HG03520 (cell line): ENCODE measurements around the gene MOXD1.
A peak's percentile ranks its signal among the peaks of the same experiment; 100 is the strongest.

Experiments used
- ATAC-seq: cut with Tn5 transposase; IDR thresholded peaks from one replicate; pipeline ENCODE4 v1.9.1; 2021; ENCODE audit warnings: mild to moderate bottlenecking, moderate library complexity; ENCODE audit not compliant: unreplicated experiment

The MOXD1 gene

DNA sequence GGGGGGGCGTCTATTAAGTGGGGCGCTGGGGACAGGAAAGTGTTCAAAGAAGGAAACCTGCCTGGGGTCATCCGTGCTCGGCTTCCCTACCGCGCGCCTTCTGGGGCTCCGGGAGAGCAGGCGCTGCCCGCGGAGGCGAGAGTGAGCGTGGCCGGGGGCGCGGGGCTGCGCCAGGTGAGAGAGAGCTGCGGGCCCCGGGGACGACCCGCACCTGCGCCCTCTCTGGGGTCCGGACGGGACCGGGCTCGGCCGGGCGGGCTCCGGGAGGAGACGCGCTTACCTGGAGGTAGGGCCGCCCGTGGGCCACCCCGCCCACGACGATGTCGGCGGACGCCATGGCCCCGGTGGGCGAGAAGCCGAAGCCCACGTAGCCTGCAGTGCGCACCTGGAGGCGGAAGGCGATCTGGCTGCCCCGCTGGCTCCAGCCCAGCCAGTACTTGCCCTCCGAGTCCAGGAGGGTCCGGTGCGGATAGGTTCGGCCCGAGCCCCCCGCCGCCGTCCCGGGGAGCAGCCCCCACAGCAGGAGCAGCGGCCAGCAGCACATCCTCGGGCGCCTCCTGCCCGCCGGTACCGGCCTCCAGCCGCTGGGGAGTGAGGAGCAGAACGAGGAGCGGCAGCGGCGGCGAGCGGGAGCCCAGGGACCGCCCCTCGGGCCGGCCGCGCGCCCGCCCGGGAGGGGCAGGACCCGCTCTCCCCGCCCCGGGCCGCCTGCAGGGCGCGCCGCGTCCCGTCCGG is at the start of gene MOXD1:
TSS of gene MOXD1 (minus strand) at position 593 of the 735 bp plus-strand sequence. CDS start at position 544, 49 bp downstream.
- ATAC-seq: no peak

DNA sequence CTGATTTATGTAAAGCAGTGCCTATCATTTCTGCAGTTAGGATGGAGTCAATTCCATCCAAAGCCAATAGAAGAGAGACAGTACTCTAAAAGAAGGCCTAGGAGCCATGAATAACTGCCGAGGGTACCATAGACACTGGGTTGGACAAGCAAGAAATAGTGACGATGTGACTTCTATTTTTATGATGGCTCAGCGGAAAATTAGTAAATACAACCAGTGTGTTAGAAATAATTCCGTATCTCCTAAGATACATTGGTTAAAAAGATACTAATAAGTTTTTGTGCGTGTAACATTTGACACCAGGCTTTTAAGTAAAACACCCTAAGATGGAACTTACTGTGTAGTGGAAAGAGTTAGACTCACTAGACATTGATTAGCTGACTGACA is 45.6 kb upstream of the MOXD1 start:
- ATAC-seq: no peak

DNA sequence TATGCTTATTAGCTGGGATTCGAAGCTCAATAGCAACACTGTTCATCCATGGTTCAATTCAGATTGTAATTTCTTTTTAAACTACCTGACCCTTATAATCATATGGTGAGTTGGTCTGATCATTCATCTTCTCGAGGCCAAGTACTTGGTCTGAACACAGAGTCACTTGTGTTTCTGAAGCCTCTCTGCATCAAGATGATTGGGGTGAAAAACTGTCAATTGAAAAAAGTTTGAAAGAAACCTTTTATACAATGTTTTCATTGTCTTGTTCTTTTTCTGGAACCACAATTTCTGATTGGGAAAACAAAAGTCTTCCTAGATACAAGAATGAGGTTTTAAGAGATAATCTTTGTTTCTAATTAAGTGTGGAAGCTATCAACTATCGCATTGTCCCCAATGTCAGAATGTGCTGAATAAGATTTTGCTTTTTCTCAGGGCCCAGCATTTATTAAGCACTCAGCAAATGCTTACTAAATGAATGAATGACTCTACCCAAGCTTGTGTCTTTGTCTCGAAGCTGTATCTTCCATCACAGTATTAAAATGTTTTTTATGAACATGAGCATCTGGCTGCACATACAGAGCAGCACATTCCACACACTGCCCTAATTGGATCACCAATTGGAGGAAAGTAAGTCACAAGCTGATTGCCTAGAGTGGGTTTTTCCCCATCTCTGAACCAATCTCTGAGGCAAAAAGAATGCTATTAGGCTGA is 45.0 kb upstream of the MOXD1 start:
- ATAC-seq: no peak

DNA sequence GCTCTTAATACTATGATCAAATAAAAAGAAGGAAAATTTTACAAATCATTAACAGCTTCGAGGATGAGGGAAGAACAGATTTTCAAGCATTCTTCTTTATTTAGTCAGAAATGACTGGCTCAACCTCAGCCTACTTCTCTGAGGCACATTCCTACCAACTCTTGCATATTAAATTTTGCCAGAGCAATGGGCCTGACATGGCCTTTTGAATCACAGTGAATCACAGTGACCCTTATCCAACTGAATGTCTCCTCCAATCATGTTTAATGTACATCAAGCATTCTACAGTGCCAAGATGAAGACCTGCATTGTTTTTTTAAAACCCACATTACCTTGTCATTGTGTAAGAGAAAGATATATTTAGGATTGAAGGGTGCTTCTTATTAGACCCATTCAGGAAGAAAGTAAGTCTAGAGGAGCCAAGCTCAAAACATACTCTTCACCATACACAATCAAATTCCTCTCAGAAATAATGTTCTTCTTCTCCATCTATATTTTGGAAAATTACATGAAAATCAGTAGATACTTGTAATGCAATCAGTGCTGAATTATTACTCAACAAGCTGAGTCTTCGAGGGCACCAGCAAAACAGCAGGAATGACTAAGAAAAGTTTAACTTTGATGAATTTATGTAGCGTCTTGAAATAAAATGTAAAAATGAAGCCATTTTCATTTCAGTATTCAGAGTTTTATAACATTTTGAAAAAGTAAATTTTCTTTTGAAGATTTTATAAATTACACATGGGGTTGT is 44.1 kb upstream of the MOXD1 start:
- no peak for ATAC-seq

DNA sequence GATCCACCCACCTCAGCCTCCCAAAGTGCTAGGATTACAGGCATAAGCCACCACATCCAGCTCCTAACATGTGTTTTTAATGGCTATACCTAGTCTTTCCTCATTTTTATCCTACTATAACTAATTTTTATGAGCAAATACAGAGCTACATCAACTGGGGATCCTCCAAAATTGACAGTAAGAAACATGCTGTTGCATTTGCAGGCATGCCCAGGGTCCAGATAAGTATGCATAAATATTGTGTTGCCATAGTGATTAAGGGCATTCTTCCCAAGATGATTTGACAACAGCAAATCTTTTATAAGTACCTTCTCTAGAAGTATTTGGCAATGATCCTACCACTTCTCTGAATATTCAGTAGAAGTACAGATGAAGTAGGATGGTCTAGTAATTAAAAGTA is 41.9 kb upstream of the MOXD1 start:
- no peak for ATAC-seq

DNA sequence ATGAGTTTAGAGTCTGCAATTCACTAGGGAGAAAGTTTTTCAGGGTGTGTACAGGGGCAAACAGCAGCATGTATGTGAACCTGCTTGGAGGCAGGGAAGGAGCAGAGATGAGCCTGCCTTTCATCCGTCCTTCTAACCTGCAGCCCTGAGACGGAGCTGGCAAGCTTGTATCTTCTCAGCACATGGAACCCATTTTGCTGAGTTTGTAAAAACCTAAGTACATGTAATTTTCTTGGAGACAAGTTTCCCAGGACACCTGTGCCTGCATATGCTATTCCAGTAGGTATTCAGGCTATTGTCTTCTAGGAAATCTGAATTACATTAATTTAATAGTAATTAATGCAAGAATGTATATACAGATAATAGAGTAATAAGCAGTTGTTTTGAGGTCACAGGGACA is 28.8 kb upstream of the MOXD1 start:
- ATAC-seq: no peak

DNA sequence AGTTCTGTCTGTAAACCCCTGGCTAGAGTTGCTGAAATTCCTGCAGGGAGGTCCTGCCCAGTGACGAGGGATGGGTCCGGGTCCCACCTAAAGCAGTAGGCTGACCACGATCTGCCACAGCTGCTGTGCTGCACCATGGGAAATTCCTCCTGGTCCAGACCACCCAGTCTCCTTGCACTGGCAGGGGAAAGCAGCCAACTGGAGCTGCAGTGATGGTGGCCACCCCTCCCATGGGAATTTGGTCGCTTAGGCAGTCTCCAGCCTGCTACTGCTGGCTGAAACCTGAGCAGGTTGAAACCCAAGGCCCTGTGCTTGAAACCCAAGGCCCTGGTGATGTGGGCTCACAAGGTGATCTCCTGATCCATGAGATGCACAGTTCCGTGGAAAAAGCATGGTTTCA is 23.9 kb upstream of the MOXD1 start:
- ATAC-seq: no peak

DNA sequence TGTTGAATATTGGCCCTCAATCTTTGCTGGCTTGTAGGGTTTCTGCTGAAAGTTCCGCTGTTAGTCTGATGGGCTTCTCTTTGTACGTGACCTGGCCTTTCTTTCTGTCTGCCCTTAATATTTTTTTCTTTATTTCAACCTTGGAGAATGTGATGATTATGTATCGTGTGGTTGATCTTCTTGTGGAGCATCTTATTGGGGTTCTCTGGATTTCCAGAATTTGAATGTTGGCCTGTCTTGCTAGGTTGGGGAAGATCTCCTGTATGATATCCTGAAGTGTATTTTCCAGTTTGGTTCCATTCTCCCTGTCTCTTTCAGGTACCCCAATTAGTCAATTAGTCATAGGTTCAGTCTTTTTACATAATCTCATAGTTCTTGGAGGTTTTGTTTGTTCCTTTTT is 22.6 kb upstream of the MOXD1 start:
- ATAC-seq: no peak

DNA sequence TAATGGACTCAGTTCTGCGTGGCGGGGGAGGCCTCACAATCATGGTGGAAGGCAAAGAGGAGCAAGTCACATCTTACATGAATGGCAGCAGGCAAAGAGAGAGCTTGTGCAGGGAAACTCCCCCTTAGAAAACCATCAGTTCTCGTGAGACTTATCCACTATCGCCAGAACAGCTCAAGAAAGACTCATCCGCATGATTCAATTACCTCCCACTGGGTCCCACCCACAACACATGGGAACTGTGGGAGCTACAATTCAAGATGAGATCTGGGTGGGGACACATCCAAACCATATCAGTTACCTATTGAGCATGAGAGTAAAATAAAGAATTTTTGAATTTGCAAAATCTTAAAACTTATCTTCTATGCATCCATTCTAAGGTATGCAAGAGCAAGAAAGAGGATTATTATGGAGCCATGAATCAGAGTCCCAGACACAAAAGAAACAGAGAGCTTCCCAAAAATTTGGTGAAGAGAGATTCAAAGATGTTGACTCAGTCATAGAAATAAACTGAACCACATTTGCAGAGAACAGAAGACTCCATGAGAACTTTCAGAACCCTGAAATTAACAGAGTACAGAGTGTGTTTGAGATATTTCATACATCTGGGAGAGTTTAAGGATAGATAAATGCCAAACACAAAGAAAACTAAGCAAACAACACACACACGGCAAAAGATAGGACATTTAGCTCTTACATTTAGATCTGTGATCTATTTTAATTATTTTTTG is 17.1 kb upstream of the MOXD1 start:
- ATAC-seq: no peak

DNA sequence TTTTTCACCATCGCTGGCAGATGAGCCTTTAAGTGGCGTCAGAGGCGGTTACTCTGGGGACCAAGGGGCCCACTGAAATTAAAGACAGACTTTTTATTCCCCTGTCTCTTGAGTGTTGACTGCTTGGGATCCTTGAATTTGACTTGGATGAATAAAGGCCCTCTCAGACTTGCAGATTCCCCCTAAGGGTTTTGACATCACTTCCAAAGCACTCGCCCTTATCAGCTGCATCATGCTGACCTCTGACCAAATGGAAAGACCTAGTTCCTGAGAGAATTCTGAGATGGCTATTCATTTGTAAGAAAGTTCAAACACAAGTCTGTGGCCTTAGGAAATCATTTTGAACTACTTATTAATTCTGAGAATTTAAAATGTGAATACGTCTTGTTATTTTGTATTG is 13.5 kb upstream of the MOXD1 start:
- ATAC-seq: no peak

DNA sequence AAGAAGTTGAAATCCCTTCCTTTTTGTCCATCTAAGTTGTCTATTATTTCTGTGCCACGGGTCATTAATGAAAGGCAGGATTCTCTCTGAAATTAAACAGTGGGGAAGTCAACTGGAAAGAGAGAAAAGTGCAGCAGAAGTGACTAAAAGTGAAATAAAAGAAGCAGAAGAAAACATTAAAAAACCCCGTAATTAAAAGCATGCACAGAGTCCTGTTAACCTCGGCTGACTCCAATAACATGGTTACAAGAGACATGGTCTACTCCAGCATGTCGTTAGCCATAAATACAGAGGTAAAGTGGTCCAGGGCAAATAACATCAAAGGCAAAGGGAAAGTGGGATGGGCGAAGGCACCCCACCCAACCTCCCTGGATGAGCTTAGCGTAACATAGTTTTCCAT is 13.0 kb upstream of the MOXD1 start:
- ATAC-seq: no peak

DNA sequence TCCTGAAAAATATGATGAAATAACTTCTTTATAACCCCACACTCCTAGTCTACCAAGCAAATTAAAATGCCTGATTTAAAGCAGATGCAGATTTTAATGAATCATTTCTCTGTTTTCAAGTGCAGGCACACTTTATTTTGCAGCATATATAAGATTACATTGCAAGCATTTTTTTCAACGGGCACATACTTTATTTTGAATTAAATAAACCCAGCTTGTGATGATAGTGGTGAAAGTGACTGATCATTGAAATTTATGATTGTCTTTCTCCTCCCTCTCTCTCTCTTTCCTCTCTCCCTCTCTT is 12.2 kb upstream of the MOXD1 start:
- no peak for ATAC-seq

DNA sequence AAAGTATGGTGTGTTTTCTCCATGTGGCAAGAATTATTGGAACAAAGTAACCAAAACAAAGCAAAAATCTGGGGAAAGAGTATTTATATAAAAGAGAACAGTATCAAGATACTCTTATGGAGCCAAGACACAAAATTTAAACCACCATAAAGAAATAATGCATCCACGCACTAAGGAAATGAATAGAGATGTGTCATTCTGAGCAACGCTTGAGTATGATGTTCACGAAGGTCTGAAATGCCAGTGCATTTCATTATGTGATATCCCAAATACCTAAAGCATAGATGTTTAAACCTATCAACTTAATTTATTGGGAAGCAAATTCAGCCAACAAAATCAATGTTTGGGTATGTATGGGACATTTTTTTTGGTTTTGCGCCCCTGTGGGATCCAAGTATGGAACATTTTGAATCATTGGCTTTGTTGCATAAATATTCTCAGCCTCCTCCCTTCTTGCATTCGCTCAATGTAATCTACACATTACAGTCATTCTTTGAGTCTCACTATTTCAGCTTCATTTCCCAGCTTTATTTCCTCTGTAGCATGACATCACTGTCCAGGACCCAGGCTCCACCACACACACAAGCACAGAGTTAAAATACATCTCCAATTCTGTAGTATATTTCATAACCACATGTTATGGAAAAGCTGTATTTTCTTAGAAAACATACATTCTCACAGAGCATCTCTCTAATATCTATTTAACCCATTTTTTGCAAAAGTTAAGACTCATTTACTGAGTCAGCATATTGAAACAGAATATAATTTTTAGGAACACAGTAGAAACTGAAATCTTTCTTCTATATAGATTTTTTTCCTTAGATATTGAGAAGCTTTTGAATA is 11.6 kb upstream of the MOXD1 start:
- no peak for ATAC-seq

DNA sequence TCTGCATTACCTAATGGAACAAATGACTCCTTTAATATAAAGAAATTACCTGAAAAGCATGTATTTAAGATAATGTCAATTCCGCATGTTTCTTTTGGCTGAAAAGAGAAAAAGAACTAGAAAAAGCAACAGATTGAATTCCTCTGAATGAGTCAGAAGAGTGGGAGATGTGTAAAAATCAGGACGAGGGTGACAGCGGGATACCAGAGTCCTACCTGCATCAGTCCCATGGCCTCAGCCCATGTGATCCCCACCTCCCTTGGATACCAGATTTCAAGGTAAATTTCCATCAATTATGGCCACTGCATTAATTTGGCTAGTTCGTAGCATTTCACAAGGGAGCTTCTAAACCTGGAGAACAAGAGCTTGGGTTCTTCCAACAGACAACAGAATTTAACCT is 10.0 kb upstream of the MOXD1 start:
- no peak for ATAC-seq

DNA sequence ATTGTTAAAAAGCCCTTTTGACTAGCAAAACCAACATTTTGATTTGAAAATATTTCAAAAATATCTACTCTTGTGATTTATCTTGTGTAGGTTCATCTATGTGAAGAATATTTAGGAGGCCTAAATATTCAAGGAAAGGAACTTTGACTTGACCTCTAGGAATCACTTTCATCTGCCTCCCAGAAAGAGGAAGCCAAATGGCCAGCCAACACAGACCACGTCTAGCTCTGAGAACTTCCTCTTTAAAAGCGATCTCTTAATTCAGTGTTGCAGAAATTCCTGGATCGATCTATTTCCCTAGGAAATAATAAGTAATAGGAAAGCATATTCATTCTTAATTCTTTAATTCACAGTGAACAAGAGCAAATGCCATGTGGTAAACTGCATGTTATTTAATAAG is 9.6 kb upstream of the MOXD1 start:
- ATAC-seq: no peak

DNA sequence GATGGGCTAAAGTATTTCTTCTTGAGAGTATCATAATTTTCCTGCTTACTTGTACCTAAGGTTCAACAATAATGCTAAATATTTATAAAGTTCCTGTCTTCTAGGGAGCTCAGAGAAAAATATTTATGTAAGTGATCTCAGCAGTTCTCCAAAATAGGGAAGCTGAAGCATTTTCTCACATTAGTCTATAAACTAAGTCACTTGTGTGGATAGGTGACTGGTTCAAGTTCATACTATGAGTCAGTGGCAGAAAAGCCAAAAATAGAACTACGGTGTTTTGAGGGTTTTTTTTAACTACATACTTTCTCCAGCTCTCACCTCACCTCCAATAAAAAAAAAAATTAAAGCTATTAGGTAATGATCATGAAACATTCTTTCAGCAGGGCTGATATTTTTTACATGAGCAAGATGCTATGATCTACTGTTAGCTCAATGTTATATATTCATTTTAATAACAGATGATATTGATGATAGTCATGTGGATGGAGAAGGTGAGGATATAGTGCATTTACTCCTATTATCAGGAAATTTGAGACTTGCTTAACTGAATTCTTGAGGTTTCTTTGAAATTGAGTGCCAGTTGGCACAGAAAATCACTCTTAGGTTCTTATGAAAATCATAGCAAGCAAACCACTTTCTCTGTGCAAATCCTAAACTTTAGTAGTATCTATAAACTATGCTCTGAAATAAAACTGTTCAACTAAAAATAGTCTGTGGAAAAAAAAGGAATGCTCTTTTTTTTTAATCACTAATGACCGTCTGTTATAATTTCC is 4.1 kb upstream of the MOXD1 start:
- peak; percentile 46 for ATAC-seq

DNA sequence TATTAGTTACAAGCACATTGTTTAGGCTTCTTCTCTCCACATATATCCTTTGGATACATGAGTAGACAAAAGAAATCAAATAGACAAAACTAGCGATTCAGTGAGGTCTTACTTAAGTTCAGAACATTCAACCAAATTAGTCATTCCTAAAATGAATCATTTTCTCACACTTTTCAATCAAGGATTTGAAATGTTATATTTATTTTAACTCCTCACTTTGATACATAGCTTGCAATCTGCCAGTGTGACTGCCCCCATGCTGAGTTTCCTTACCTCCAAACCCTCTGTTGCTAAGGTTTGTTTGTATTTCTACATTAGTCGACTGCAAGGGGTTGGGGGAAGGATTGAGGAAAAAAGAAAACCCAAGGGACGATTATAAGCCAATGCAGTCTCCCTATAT is 3.5 kb upstream of the MOXD1 start:
- peak; percentile 4 for ATAC-seq

DNA sequence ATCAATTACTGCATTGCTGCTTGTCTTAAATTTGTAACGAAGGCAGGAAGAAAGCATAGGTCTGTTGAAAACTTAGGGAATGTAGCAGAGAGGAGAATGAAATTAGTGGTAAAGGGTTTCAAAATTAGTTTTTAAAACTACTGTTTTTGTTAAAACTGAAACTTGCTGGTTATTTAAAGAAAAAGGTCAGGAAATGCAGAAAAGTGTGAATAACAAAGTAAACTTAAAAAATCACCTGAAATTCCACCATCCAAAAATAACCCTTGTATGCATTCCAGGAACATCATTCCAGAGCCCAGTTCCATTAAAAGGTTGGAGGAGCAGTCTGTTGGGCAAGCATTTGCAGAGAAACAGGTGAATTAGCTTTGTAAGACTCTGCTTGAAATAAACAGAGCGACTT is 3.1 kb upstream of the MOXD1 start:
- no peak for ATAC-seq

DNA sequence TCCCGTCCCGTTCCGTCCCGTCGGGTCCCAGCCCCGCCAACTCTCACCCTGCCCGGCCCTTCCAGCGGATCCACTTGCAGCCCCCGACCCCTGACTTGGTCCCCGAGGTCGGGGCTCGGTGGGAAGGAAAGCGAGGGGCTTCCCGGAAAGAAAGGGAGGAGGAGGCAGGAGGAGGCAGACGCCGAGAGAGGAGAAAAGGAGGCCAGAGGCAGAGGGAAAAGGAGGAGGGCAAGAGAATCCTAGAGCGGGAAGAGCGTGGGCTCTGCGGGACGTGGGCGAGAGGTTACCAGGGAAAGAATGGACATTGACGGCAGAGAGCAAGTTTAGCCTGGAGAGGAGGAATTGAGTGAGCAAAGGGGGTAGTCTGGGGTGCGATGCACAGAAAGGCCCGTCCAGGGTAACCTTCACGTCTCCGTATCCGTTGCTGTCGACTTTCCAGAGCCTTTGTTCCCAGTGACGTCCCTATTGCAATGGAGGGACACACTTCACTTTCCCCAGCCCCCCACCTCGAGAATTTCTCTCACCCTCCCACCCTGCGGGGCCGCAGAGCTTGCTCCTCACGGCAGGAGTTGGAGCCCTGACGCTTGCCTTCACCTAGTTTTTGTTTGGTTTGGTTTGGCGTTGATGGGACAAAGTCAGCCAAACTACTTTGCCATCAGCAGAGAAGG is 477 bp upstream of the MOXD1 start:
- no peak for ATAC-seq
